ENCODE data around the gene RGS9. TPM values are rescaled to one million over a fixed set of nuclear protein-coding genes. Genes with fewer than 3 reads are reported as not detected.

Gene RGS9
- total RNA-seq, 4 donors from 2014 or later, result 1.2 to 4.4 (median 2.8) TPM

- no peak for DNase-seq
- H3K4me1 ChIP-seq, result peaks cover 5% of the 10 kb centered on the region in 2 donors
- intact Hi-C loops (cut with DNase I; ENCODE audit: low total_unique reads), result no loop called here
- H3K9me3 ChIP-seq, result no peaks in the 10 kb centered on the region
- H3K36me3 ChIP-seq, result no peaks in the 10 kb centered on the region
- no peak for ATAC-seq
- H3K27ac ChIP-seq, result no peak overlapping the region
- in situ Hi-C loops (cut with MboI; ENCODE audit: low sequenced_read_pairs in 4 of 4), result no loop called here
- no peak overlapping the region for H3K4me3 ChIP-seq
- no peak for TF ChIP-seq POLR2A (IDR thresholded peaks at IDR 0.05)
- no peak for TF ChIP-seq CTCF (IDR thresholded peaks at IDR 0.05 in 4 of 5, conservative IDR thresholded peaks at IDR 0.05 in 1 of 5)
- H3K27me3 ChIP-seq, result peaks cover 0 to 14% (median 10%) of the 10 kb centered on the region in 3 donors
These were observed 6.9 kb downstream of the RGS9 start for GRCh38 chr17:65143889-65144604.

GRCh38 chr17:65145743-65146142, 8.6 kb downstream of the RGS9 start:
- no peak for ATAC-seq
- in situ Hi-C loops (cut with MboI; ENCODE audit: low sequenced_read_pairs in 4 of 4) (no loop called here), intact Hi-C loops (cut with DNase I; ENCODE audit: low total_unique reads) (no loop called here)
- no peak overlapping the region for H3K27ac ChIP-seq
- H3K4me3 ChIP-seq, result no peak overlapping the region
- DNase-seq, result no peak
- peaks cover 0 to 7% (median 3%) of the 10 kb centered on the region in 3 donors for H3K27me3 ChIP-seq
- H3K4me1 ChIP-seq, result peaks cover 5% of the 10 kb centered on the region in 2 donors
- no peaks in the 10 kb centered on the region for H3K9me3 ChIP-seq
- H3K36me3 ChIP-seq, result no peaks in the 10 kb centered on the region
- TF ChIP-seq POLR2A (IDR thresholded peaks at IDR 0.05) (no peak), CTCF (IDR thresholded peaks at IDR 0.05 in 4 of 5, conservative IDR thresholded peaks at IDR 0.05 in 1 of 5) (no peak)

- Histone ChIP-seq H3K4me3 (no peak overlapping the region), H3K27me3 (peaks cover 0 to 7% (median 0%) of the 10 kb centered on the region in 3 donors), H3K9me3 (no peaks in the 10 kb centered on the region), H3K36me3 (no peaks in the 10 kb centered on the region), H3K4me1 (peaks cover 5% of the 10 kb centered on the region in 2 donors), H3K27ac (no peak overlapping the region)
- in situ Hi-C loops (cut with MboI; ENCODE audit: low sequenced_read_pairs in 4 of 4) (no loop called here), intact Hi-C loops (cut with DNase I; ENCODE audit: low total_unique reads) (no loop called here)
- ATAC-seq, result no peak
- DNase-seq, result no peak
- TF ChIP-seq POLR2A (IDR thresholded peaks at IDR 0.05) (no peak), CTCF (IDR thresholded peaks at IDR 0.05 in 4 of 5, conservative IDR thresholded peaks at IDR 0.05 in 1 of 5) (no peak)
These were observed 10.8 kb downstream of the RGS9 start for GRCh38 chr17:65147955-65148354.

GRCh38 chr17:65154770-65155589, 17.8 kb downstream of the RGS9 start:
- TF ChIP-seq CTCF (IDR thresholded peaks at IDR 0.05 in 4 of 5, conservative IDR thresholded peaks at IDR 0.05 in 1 of 5), result no peak
- TF ChIP-seq POLR2A (IDR thresholded peaks at IDR 0.05), result no peak
- intact Hi-C loops (cut with DNase I; ENCODE audit: low total_unique reads), result no loop called here

More at GRCh38 chr17:65154770-65155589, 17.8 kb downstream of the RGS9 start:
- H3K4me1 ChIP-seq, result no peaks in the 10 kb centered on the region
- H3K27ac ChIP-seq, result no peak overlapping the region
- H3K36me3 ChIP-seq, result no peaks in the 10 kb centered on the region
- ATAC-seq (no peak), DNase-seq (no peak)
- in situ Hi-C loops (cut with MboI; ENCODE audit: low sequenced_read_pairs in 4 of 4), result no loop called here
- no peaks in the 10 kb centered on the region for H3K9me3 ChIP-seq
- no peaks in the 10 kb centered on the region for H3K27me3 ChIP-seq
- H3K4me3 ChIP-seq, result no peak overlapping the region

Measured in gastrocnemius medialis (tissue), 4 donors.